ENCODE results near the gene MAT1A.

MAT1A gene

GRCh38 chr10:80281784-80282765, 7.4 kb downstream of the MAT1A start:
- no peak for DNase-seq (ENCODE audit: low read depth)

- DNase-seq (ENCODE audit: low read depth) = no peak
These were observed 8.2 kb downstream of the MAT1A start for GRCh38 chr10:80281292-80281691.

GRCh38 chr10:80280071-80280800, 9.2 kb downstream of the MAT1A start:
- no peak for DNase-seq (ENCODE audit: low read depth)

- DNase-seq (ENCODE audit: low read depth) = no peak
These were observed 10.3 kb downstream of the MAT1A start for GRCh38 chr10:80279146-80279545.

- no peak for DNase-seq (ENCODE audit: low read depth)
These were observed 11.0 kb downstream of the MAT1A start for GRCh38 chr10:80278480-80278879.

- no peak for DNase-seq (ENCODE audit: low read depth)
These were observed 11.7 kb downstream of the MAT1A start for GRCh38 chr10:80277567-80278250.

- no peak for DNase-seq (ENCODE audit: low read depth)
These were observed 12.4 kb downstream of the MAT1A start for GRCh38 chr10:80277016-80277415.

GRCh38 chr10:80276335-80276734, 13.1 kb downstream of the MAT1A start:
- no peak for DNase-seq (ENCODE audit: low read depth)

GRCh38 chr10:80275756-80276155, 13.7 kb downstream of the MAT1A start:
- no peak for DNase-seq (ENCODE audit: low read depth)

- DNase-seq (ENCODE audit: low read depth) = no peak
These were observed 14.3 kb downstream of the MAT1A start for GRCh38 chr10:80275135-80275498.

- DNase-seq (ENCODE audit: low read depth) = no peak
These were observed 14.9 kb downstream of the MAT1A start for GRCh38 chr10:80274396-80275134.

- no peak for DNase-seq (ENCODE audit: low read depth)
These were observed 15.8 kb downstream of the MAT1A start for GRCh38 chr10:80273523-80274170.

GRCh38 chr10:80272793-80273522, 16.5 kb downstream of the MAT1A start:
- DNase-seq (ENCODE audit: low read depth) = no peak

GRCh38 chr10:80271416-80271815, 18.0 kb downstream of the MAT1A start:
- DNase-seq (ENCODE audit: low read depth) = no peak

- DNase-seq (ENCODE audit: low read depth) = no peak
These were observed 18.6 kb downstream of the MAT1A start for GRCh38 chr10:80270887-80271286.

- no peak for DNase-seq (ENCODE audit: low read depth)
These were observed 20.4 kb downstream of the MAT1A start for GRCh38 chr10:80268938-80269588.

- DNase-seq (ENCODE audit: low read depth) = no peak
These were observed 21.2 kb downstream of the MAT1A start for GRCh38 chr10:80268266-80268665.

- no peak for DNase-seq (ENCODE audit: low read depth)
These were observed 23.0 kb downstream of the MAT1A start for GRCh38 chr10:80266513-80266863.

GRCh38 chr10:80265740-80266512, 23.5 kb downstream of the MAT1A start:
- no peak for DNase-seq (ENCODE audit: low read depth)

Data from activated T-helper 1 cell treated with Interleukin-2 at 50 U/mL for 16 hours (primary cell).